Activated naive CD8-positive, alpha-beta T cell treated with anti-CD3 and anti-CD28 coated beads for 36 hours (primary cell): Measurements from ENCODE around the gene GBE1. TPM values are rescaled to one million over a fixed set of nuclear protein-coding genes. Genes with fewer than 3 reads are reported as not detected.

Experiments
- DNase-seq: peaks from one replicate; pipeline ENCODE4 v3.0.0; 2021
- H3K27ac Mint-ChIP-seq: one replicate; pipeline ENCODE4 v1.8.0; 2022; ENCODE audit warnings: mild to moderate bottlenecking, moderate library complexity, mixed read lengths
- H3K27me3 Mint-ChIP-seq: one replicate; pipeline ENCODE4 v1.8.0; 2022; ENCODE audit warnings: mild to moderate bottlenecking, mixed read lengths
- H3K36me3 Mint-ChIP-seq: one replicate; pipeline ENCODE4 v1.8.0; 2021; ENCODE audit warnings: mild to moderate bottlenecking, mixed read lengths
- H3K4me1 Mint-ChIP-seq: one replicate; pipeline ENCODE4 v1.8.0; 2021; ENCODE audit warnings: mixed read lengths
- H3K4me3 Mint-ChIP-seq: one replicate; pipeline ENCODE4 v1.8.0; 2022; ENCODE audit warnings: mild to moderate bottlenecking, moderate library complexity, mixed read lengths
- H3K9me3 Mint-ChIP-seq: one replicate; pipeline ENCODE4 v1.8.0; 2022; ENCODE audit warnings: mixed read lengths
- total RNA-seq, 2 experiments: library from RNA; stranded (reverse); gene quantifications; one replicate each; pipeline ENCODE4 v1.2.3, GENCODE V29; 2021

The GBE1 gene
- total RNA-seq, 2 experiments from 2014 or later: 69.2 to 70.4 TPM

- Mint-ChIP-seq H3K4me1 (no peaks in the 10 kb centered on the region), H3K9me3 (no peaks in the 10 kb centered on the region), H3K4me3 (no peak overlapping the region), H3K27ac (no peak overlapping the region), H3K36me3 (no peaks in the 10 kb centered on the region), H3K27me3 (no peaks in the 10 kb centered on the region)
- no peak for DNase-seq
Observed at GRCh38 chr3:81443958-81444357, 317.5 kb downstream of the GBE1 start.

- H3K4me3 Mint-ChIP-seq: no peak overlapping the region
- no peak for DNase-seq
- no peak overlapping the region for H3K27ac Mint-ChIP-seq
- H3K9me3 Mint-ChIP-seq: no peaks in the 10 kb centered on the region
- H3K27me3 Mint-ChIP-seq: no peaks in the 10 kb centered on the region
- no peaks in the 10 kb centered on the region for H3K36me3 Mint-ChIP-seq
- no peaks in the 10 kb centered on the region for H3K4me1 Mint-ChIP-seq
Observed at GRCh38 chr3:81443457-81443782, 318.0 kb downstream of the GBE1 start.

DNA sequence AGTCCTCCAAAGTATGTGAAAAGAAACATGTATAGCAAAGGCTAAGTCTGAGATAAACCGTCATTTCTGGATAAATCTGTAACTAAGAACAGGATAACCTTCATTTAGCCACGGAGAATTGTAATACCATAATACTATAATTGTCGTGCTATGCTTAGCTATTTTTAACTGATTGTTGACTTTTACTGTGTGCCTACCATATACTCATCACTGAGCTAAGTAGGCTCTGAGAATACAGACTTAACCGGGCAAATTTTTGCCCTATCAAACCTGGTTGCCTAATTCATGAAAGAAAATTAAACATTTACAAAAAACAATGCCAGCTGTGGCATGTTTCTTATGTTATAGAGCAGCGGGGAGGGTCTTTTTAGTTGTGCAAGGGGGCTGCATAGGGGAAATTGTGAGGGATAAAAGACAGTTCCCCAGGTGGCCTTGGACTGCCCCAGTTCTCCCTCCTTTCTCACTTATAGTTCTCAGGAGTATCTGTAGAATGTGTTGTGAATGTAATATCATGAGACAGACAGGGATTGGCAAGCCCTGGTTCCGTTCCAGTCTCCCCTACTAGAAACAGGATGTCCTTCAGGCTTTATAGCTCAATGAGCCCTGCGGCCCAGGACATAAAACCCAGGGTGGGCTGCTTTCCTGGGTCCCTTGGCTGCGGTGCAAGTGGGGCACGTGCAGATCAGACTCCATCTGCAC, 318.5 kb downstream of the GBE1 start:
- Mint-ChIP-seq H3K4me1 (no peaks in the 10 kb centered on the region), H3K27ac (no peak overlapping the region)

DNA sequence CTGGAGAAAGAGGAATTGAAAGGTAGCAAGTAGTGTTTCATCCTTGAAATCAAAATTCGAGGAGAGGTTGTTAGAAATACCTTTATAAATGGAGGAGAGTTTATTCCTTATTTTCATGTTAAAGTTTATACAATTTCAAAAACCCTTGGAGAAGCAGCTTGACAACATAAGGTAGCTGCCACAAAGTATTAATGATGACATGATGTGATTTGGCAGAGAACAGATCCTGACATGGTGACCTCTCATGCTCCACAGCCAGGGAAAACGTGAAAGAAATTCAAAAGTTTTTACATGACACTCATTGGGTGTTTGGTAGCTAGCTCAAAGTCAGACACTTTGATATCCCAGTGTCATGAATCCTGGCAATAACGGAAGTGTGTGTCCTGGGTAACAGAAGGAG, 320.8 kb downstream of the GBE1 start:
- H3K27ac Mint-ChIP-seq: no peak overlapping the region
- H3K36me3 Mint-ChIP-seq: no peaks in the 10 kb centered on the region
- H3K9me3 Mint-ChIP-seq: no peaks in the 10 kb centered on the region
- H3K27me3 Mint-ChIP-seq: no peaks in the 10 kb centered on the region
- no peaks in the 10 kb centered on the region for H3K4me1 Mint-ChIP-seq
- H3K4me3 Mint-ChIP-seq: no peak overlapping the region
- no peak for DNase-seq

More for the DNA sequence above, 318.5 kb downstream of the GBE1 start:
- no peak for DNase-seq
- H3K4me3 Mint-ChIP-seq: no peak overlapping the region
- H3K9me3 Mint-ChIP-seq: no peaks in the 10 kb centered on the region
- H3K36me3 Mint-ChIP-seq: no peaks in the 10 kb centered on the region
- no peaks in the 10 kb centered on the region for H3K27me3 Mint-ChIP-seq
